ENCODE data around the gene EGFLAM. TPM values are rescaled to one million over a fixed set of nuclear protein-coding genes. Genes with fewer than 3 reads are reported as not detected.
A peak's percentile ranks its signal among the peaks of the same experiment; 100 is the strongest.

EGFLAM gene
- total and polyA plus RNA-seq, 2 donors (not counting 1 experiment from before 2014, with no cell fraction given), result 0.33 to 20.0 TPM

DNA sequence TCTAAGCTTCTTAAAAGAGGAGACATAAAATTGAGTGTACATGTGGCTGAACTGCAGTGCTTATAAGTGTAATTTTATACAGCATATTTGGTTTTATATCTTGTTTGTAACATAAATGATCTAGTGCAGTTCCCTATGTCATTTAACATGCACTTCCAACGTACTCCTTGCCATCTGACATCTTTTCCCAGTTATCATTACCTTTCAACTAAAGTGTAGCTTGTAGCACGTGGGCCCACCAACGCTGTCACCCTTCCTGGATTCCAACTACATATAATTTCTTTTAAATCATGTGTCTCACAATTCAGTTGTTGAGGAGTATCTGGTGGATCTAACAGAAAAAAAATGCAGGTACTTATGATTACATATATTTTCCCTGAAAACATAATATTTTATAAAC, 247.9 kb downstream of the EGFLAM start:
- Histone ChIP-seq H4K20me1 (ENCODE audit: control insufficient read depth, extremely low read depth, insufficient read depth, low read length) (no peaks in the 10 kb centered on the region), H3K79me2 (ENCODE audit: control insufficient read depth, insufficient read depth, low read length) (no peaks in the 10 kb centered on the region), H3K4me2 (ENCODE audit: extremely low read depth, insufficient read depth, low read length) (no peak overlapping the region), H3K4me1 (ENCODE audit: control insufficient read depth, extremely low read depth, insufficient read depth, low read length) (peaks cover 4% of the 10 kb centered on the region), H3K4me3 (replicated peaks in 1 of 4; ENCODE audit: control extremely low read depth in 1 of 4, insufficient read depth in 1 of 4, low read depth in 3 of 4, low read length in 4 of 4) (no peak overlapping the region), H3K36me3 (ENCODE audit: control insufficient read depth, insufficient read depth, low read length) (peaks cover 1% of the 10 kb centered on the region), H3K9ac (ENCODE audit: insufficient read depth, low read length) (no peak overlapping the region), H3K27me3 (ENCODE audit: control insufficient read depth, insufficient read depth, low read length) (no peaks in the 10 kb centered on the region), H2AFZ (ENCODE audit: low read length) (no peak overlapping the region), H3K9me3 (ENCODE audit: control insufficient read depth, insufficient read depth, low read depth, low read length) (no peaks in the 10 kb centered on the region), H3K27ac (ENCODE audit: insufficient read depth, low read length) (no peak overlapping the region)
- DNase-seq (ENCODE audit: low read depth in 2 of 2), result no peak
- TF ChIP-seq EZH2 (IDR thresholded peaks at IDR 0.05; ENCODE audit: low read length, missing control alignments), result no peak
- TF ChIP-seq, protein P1, sequence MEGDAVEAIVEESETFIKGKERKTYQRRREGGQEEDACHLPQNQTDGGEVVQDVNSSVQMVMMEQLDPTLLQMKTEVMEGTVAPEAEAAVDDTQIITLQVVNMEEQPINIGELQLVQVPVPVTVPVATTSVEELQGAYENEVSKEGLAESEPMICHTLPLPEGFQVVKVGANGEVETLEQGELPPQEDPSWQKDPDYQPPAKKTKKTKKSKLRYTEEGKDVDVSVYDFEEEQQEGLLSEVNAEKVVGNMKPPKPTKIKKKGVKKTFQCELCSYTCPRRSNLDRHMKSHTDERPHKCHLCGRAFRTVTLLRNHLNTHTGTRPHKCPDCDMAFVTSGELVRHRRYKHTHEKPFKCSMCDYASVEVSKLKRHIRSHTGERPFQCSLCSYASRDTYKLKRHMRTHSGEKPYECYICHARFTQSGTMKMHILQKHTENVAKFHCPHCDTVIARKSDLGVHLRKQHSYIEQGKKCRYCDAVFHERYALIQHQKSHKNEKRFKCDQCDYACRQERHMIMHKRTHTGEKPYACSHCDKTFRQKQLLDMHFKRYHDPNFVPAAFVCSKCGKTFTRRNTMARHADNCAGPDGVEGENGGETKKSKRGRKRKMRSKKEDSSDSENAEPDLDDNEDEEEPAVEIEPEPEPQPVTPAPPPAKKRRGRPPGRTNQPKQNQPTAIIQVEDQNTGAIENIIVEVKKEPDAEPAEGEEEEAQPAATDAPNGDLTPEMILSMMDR (conservative IDR thresholded peaks at IDR 0.05 in 1 of 2, IDR thresholded peaks at IDR 0.05 in 1 of 2; ENCODE audit: low read depth in 1 of 2, low read length in 2 of 2), result no peak

DNA sequence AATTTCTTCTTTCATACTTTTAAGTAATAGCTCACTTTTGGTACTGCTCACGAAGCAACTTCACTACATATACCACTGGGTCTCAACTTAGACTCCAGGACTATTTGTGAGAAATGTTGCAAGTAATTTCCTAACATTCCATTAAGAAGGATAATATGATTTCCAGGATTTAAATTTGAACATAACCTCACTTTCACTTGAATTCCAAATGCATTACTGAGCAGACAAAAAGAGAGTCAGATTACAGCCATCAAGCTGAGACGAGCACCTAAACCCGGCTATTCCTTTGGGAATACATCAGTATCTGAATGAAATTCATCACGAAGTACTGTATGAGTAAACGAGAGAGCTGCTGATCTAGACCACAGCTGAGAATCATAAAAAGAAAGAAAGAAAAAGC, 250.8 kb downstream of the EGFLAM start:
- Histone ChIP-seq H3K4me2 (ENCODE audit: extremely low read depth, insufficient read depth, low read length) (peak overlapping the region; percentile 6), H3K4me3 (replicated peaks in 1 of 4; ENCODE audit: control extremely low read depth in 1 of 4, insufficient read depth in 1 of 4, low read depth in 3 of 4, low read length in 4 of 4) (no peak overlapping the region), H3K27ac (ENCODE audit: insufficient read depth, low read length) (no peak overlapping the region), H3K36me3 (ENCODE audit: control insufficient read depth, insufficient read depth, low read length) (peaks cover 3% of the 10 kb centered on the region), H3K9me3 (ENCODE audit: control insufficient read depth, insufficient read depth, low read depth, low read length) (no peaks in the 10 kb centered on the region), H3K9ac (ENCODE audit: insufficient read depth, low read length) (no peak overlapping the region), H3K79me2 (ENCODE audit: control insufficient read depth, insufficient read depth, low read length) (no peaks in the 10 kb centered on the region), H4K20me1 (ENCODE audit: control insufficient read depth, extremely low read depth, insufficient read depth, low read length) (no peaks in the 10 kb centered on the region), H3K27me3 (ENCODE audit: control insufficient read depth, insufficient read depth, low read length) (no peaks in the 10 kb centered on the region), H3K4me1 (ENCODE audit: control insufficient read depth, extremely low read depth, insufficient read depth, low read length) (peaks cover 4% of the 10 kb centered on the region), H2AFZ (ENCODE audit: low read length) (no peak overlapping the region)
- peak; percentile 76 to 92 for DNase-seq (ENCODE audit: low read depth in 2 of 2)
- TF ChIP-seq, protein P1 (conservative IDR thresholded peaks at IDR 0.05 in 1 of 2, IDR thresholded peaks at IDR 0.05 in 1 of 2; ENCODE audit: low read depth in 1 of 2, low read length in 2 of 2), result no peak
- no peak for TF ChIP-seq EZH2 (IDR thresholded peaks at IDR 0.05; ENCODE audit: low read length, missing control alignments)

Data from fibroblast of lung (primary cell).